SK-N-SH (cell line): ENCODE results near the gene AQP1. TPM values are rescaled to one million over a fixed set of nuclear protein-coding genes. Genes with fewer than 3 reads are reported as not detected.

Experiments
- CHD2 ChIP-seq: fragments of 150-350 bp; IDR thresholded peaks from 2 replicates; pipeline ENCODE4 v1.6.1; 2018; ENCODE audit warnings: low read length; ENCODE audit not compliant: partially characterized antibody
- CTCF ChIP-seq: fragments of 200-600 bp; sonication (generic); IDR thresholded peaks from 2 replicates; pipeline ENCODE4 v1.6.1; 2017; ENCODE audit warnings: antibody characterized with exemption, mild to moderate bottlenecking, moderate library complexity
- ELF1 ChIP-seq: IDR thresholded peaks from 2 replicates; pipeline ENCODE4 v1.4.0; 2012
- FOSL2 ChIP-seq: IDR thresholded peaks from 2 replicates; pipeline ENCODE4 v1.4.0; 2012; ENCODE audit warnings: low read depth, mild to moderate bottlenecking, moderate library complexity, borderline replicate concordance
- FOXM1 ChIP-seq: IDR thresholded peaks from 2 replicates; pipeline ENCODE4 v1.4.0; 2012; ENCODE audit warnings: low read depth, mild to moderate bottlenecking
- IRF3 ChIP-seq: fragments of 150-350 bp; IDR thresholded peaks from 2 replicates; pipeline ENCODE4 v1.6.1; 2016; ENCODE audit warnings: mild to moderate bottlenecking, low read depth, low read length
- JUND ChIP-seq: IDR thresholded peaks from 2 replicates; pipeline ENCODE4 v1.4.0; 2012
- NRF1 ChIP-seq: IDR thresholded peaks from 2 replicates; pipeline ENCODE4 v1.6.1; 2012; ENCODE audit warnings: low read depth, mild to moderate bottlenecking, low read length
- RAD21 ChIP-seq: IDR thresholded peaks from 2 replicates; pipeline ENCODE4 v1.6.1; 2012; ENCODE audit warnings: mild to moderate bottlenecking, low read length
- RCOR1 ChIP-seq: fragments of 150-350 bp; IDR thresholded peaks from 2 replicates; pipeline ENCODE4 v1.6.1; 2017; ENCODE audit warnings: antibody characterized with exemption, low read length
- REST ChIP-seq: IDR thresholded peaks from 2 replicates; pipeline ENCODE4 v1.6.1; 2012; ENCODE audit warnings: mild to moderate bottlenecking, low read depth, low read length, moderate library complexity
- SIN3A ChIP-seq: IDR thresholded peaks from 2 replicates; pipeline ENCODE4 v1.6.1; 2012; ENCODE audit warnings: low read depth, mild to moderate bottlenecking, low read length, moderate library complexity, borderline replicate concordance
- SMC3 ChIP-seq: IDR thresholded peaks from 2 replicates; pipeline ENCODE4 v1.6.1; 2012; ENCODE audit warnings: low read depth, low read length, improper control_type of control experiment
- TEAD4 ChIP-seq: IDR thresholded peaks from 2 replicates; pipeline ENCODE4 v1.4.0; 2012; ENCODE audit warnings: mild to moderate bottlenecking, borderline replicate concordance; ENCODE audit not compliant: insufficient read depth
- USF1 ChIP-seq: IDR thresholded peaks from 2 replicates; pipeline ENCODE4 v1.4.0; 2012; ENCODE audit warnings: low read depth, borderline replicate concordance
- YY1 ChIP-seq: IDR thresholded peaks from 2 replicates; pipeline ENCODE4 v1.4.0; 2012; ENCODE audit warnings: low read depth, mild to moderate bottlenecking
- polyA plus RNA-seq, 3 experiments: library from polyadenylated mRNA; depleted of rRNA; stranded (reverse); fragments of >200 nt; gene quantifications; 2 replicates each; pipeline ENCODE4 v1.2.3, GENCODE V29; 2012

The AQP1 gene
- polyA plus RNA-seq, 1 of the 3 experiments (the other 2 are of a cell fraction) = 1.7 TPM

- no peak for TF ChIP-seq USF1
- TF ChIP-seq CHD2 = peak; percentile 75
- no peak for TF ChIP-seq SMC3
- TF ChIP-seq FOSL2 = no peak
- TF ChIP-seq RCOR1 = peak; percentile 87
- TF ChIP-seq JUND = no peak
- TF ChIP-seq YY1 = no peak
- no peak for TF ChIP-seq SIN3A
- no peak for TF ChIP-seq IRF3
- TF ChIP-seq NRF1 = no peak
- TF ChIP-seq RAD21 = peak; percentile 25; the same call in 1 of the 2 replicates
- TF ChIP-seq ELF1 = no peak
- TF ChIP-seq CTCF = no peak
- no peak for TF ChIP-seq TEAD4
- no peak for TF ChIP-seq REST
- TF ChIP-seq FOXM1 = no peak
These were observed 3.5 kb downstream of the AQP1 start (continued) for GRCh38 chr7:30915005-30915601.
